Tibial nerve (tissue), 4 donors: ENCODE measurements around the gene KAZN. TPM values are rescaled to one million over a fixed set of nuclear protein-coding genes. Genes with fewer than 3 reads are reported as not detected.

ENCODE experiments used
- DNase-seq, 2 donors: peaks; one replicate each; pipeline ENCODE4 v3.0.0-alpha.2; 2019; ENCODE audit warnings: low spot score in 2 of 2
- H3K27ac ChIP-seq, 4 donors: fragments of 200-600 bp; sonication (generic) in 3 of 4; one replicate each; pipeline ENCODE4 v1.5.1; 2017 to 2019; ENCODE audit warnings: mild to moderate bottlenecking in 1 of 4
- H3K27me3 ChIP-seq, 2 donors: fragments of 200-600 bp; sonication (generic) in 1 of 2; one replicate each; pipeline versions ENCODE4 v1.5.1 to v1.6.0; 2017 to 2019
- H3K36me3 ChIP-seq, 3 donors: fragments of 200-600 bp; sonication (generic); one replicate each; pipeline ENCODE4 v1.5.1; 2018 to 2019
- H3K4me1 ChIP-seq, 4 donors: fragments of 200-600 bp; sonication (generic) in 3 of 4; one replicate each; pipeline ENCODE4 v1.5.1; 2017 to 2019
- H3K4me3 ChIP-seq, 4 donors: fragments of 200-600 bp; sonication (generic) in 3 of 4; one replicate each; pipeline ENCODE4 v1.5.1; 2017 to 2019; ENCODE audit warnings: mild to moderate bottlenecking in 1 of 4, moderate library complexity in 1 of 4
- H3K9me3 ChIP-seq, 4 donors: fragments of 200-600 bp; sonication (generic) in 3 of 4; one replicate each; pipeline ENCODE4 v1.5.1; 2017 to 2019
- EP300 ChIP-seq, 2 donors: sonication (generic); formaldehyde crosslinking; IDR thresholded peaks; one replicate each; pipeline ENCODE4 v1.6.1; 2017; ENCODE audit warnings: antibody characterized with exemption in 2 of 2, mild to moderate bottlenecking in 1 of 2
- POLR2A ChIP-seq, 2 donors: fragments of 450-650 bp; IDR thresholded peaks; one replicate each; pipeline ENCODE4 v1.6.1; 2017; ENCODE audit warnings: antibody characterized with exemption in 2 of 2, mild to moderate bottlenecking in 2 of 2, moderate library complexity in 2 of 2
- WGBS, 2 donors: methylation state at CpG; one replicate each; pipeline ENCODE4 v1.1.5; 2018; 5-methylcytosine and 5-hydroxymethylcytosine counted together
- total RNA-seq, 4 donors: library from RNA; depleted of rRNA; stranded (reverse); fragments of >200 nt; gene quantifications; one replicate each; pipeline ENCODE4 v1.1.0, GENCODE V29; 2016
- TF ChIP-seq, protein P1 (sequence below), 5 experiments: fragments of 200-600 bp in 3 of 5; fragments of 450-650 bp in 2 of 5; sonication (generic) in 3 of 5; IDR thresholded peaks; one replicate each; pipeline ENCODE4 v1.5.1; 2016 to 2019; ENCODE audit warnings: antibody characterized with exemption in 5 of 5, mild to moderate bottlenecking in 3 of 5, moderate library complexity in 2 of 5

The KAZN gene
- total RNA-seq, 4 donors from 2014 or later, result 16.0 to 29.2 (median 22.2) TPM

DNA sequence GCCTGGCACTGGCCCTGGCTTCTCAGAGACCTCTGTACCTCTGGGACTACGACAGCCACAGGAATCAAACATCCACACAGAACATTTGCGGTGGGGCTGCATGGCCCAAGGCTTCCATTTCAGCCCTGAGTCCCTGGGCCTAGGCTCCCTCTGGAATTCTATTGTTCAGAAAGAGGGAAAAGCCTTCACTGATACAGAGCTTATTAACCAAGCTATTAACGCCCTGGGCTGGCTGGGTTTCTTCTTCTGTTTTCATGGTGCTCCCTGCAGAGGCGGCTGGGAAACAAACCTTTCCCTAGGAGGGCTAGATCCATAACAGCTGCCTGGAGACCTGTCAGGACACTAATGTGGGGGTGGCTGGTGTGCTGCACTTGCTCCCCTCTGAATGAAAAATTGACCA lies 88.2 kb downstream of the KAZN start:
- DNase-seq, result no peak
- Histone ChIP-seq H3K36me3 (no peaks in the 10 kb centered on the region), H3K27ac (no peak overlapping the region), H3K4me1 (no peaks in the 10 kb centered on the region), H3K4me3 (no peak overlapping the region), H3K27me3 (no peaks in the 10 kb centered on the region), H3K9me3 (peaks cover 0 to 20% (median 1%) of the 10 kb centered on the region in 4 donors)
- WGBS, 2 donors, result 68 to 70% methylated on average over 4 of the region's 4 CpGs
- TF ChIP-seq POLR2A (IDR thresholded peaks at IDR 0.05), result no peak
- TF ChIP-seq, protein P1, sequence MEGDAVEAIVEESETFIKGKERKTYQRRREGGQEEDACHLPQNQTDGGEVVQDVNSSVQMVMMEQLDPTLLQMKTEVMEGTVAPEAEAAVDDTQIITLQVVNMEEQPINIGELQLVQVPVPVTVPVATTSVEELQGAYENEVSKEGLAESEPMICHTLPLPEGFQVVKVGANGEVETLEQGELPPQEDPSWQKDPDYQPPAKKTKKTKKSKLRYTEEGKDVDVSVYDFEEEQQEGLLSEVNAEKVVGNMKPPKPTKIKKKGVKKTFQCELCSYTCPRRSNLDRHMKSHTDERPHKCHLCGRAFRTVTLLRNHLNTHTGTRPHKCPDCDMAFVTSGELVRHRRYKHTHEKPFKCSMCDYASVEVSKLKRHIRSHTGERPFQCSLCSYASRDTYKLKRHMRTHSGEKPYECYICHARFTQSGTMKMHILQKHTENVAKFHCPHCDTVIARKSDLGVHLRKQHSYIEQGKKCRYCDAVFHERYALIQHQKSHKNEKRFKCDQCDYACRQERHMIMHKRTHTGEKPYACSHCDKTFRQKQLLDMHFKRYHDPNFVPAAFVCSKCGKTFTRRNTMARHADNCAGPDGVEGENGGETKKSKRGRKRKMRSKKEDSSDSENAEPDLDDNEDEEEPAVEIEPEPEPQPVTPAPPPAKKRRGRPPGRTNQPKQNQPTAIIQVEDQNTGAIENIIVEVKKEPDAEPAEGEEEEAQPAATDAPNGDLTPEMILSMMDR (IDR thresholded peaks at IDR 0.05), result no peak
- no peak for TF ChIP-seq EP300 (IDR thresholded peaks at IDR 0.05)

DNA sequence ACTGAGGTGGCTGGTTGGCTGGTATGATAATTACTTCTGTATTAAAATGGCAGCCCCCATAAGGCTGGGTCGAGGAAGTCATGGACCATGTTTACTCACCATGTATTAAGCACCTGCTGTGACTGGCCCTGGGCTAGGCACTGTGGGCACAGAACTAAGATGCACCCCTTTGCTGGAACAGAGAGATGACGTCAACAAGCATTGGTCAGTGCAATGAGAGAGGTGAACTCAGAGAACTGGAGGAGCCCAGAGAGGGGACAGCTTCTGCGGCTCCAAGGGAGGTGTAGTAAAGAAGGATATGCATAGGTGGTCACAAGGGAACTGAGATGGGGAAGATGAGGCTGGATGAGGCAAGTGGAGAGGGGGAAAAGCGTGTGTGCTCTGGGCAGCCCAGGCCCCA lies 88.7 kb downstream of the KAZN start:
- H3K9me3 ChIP-seq, result peaks cover 0 to 20% (median 1%) of the 10 kb centered on the region in 4 donors
- no peak for DNase-seq
- H3K4me1 ChIP-seq, result no peaks in the 10 kb centered on the region
- 86 to 95% methylated on average over 4 of the region's 4 CpGs for WGBS, 2 donors
- no peaks in the 10 kb centered on the region for H3K27me3 ChIP-seq
- H3K36me3 ChIP-seq, result no peaks in the 10 kb centered on the region
- H3K27ac ChIP-seq, result no peak overlapping the region
- H3K4me3 ChIP-seq, result no peak overlapping the region
- no peak for TF ChIP-seq EP300 (IDR thresholded peaks at IDR 0.05)
- TF ChIP-seq, protein P1 (IDR thresholded peaks at IDR 0.05), result no peak
- no peak for TF ChIP-seq POLR2A (IDR thresholded peaks at IDR 0.05)

DNA sequence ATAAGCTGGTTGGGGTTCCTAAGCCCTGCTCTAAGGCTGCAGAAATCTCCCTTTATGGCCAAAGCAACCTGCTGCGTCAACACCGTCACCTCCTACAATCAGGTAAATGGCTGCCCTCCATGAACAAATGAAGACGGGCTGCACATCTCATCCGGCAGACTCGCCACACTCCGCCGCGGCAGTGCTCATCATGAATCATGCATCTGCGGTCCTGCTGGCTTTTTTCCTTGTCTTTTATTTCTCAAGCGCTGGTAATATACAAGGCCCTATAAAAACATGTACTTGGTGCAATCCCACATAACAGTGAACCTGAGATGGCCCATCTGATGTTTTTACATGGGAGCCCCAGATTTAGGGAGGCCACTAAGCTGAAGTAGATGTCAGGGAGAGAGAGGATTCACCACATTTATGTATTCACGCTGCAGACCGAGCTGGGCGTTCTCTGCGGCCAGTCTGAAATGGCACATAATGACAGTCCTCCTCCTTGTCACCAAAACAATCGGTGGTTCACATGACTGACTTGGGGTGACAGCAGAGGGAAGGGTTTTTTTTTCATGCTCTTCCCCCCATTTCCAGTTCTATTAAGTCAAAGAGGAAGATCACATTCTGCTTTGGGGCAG lies 91.6 kb downstream of the KAZN start:
- H3K27me3 ChIP-seq, result no peaks in the 10 kb centered on the region
- no peaks in the 10 kb centered on the region for H3K36me3 ChIP-seq
- DNase-seq, result no peak
- H3K4me3 ChIP-seq, result no peak overlapping the region
- TF ChIP-seq, protein P1 (IDR thresholded peaks at IDR 0.05), result no peak
- no peak for TF ChIP-seq EP300 (IDR thresholded peaks at IDR 0.05)
- no peak for TF ChIP-seq POLR2A (IDR thresholded peaks at IDR 0.05)
- 79 to 85% methylated on average over 15 of the region's 15 CpGs for WGBS, 2 donors
- peaks cover 0 to 5% (median 0%) of the 10 kb centered on the region in 4 donors for H3K9me3 ChIP-seq
- no peak overlapping the region for H3K27ac ChIP-seq
- H3K4me1 ChIP-seq, result no peaks in the 10 kb centered on the region

DNA sequence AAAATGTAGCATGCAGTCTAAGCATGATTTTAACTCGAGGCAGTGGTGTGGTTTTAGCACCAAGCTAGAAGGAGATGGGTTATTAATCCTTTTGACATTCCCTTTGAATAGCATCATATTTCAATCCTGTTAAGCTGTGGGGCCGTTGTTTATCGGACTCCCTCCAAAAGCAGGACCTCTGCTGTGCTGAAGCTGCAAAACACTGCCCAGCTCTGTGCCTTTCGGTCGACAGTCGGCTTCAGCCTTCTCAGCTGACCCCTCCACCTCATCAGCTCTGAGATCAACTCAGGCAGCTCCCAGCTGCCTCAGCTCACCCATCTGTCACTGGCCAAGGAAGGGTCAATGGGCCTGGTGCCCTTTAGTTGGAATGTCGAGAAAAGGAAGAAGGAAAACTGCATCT lies 95.5 kb downstream of the KAZN start:
- 19 to 28% methylated on average over 7 of the region's 7 CpGs for WGBS, 2 donors

DNA sequence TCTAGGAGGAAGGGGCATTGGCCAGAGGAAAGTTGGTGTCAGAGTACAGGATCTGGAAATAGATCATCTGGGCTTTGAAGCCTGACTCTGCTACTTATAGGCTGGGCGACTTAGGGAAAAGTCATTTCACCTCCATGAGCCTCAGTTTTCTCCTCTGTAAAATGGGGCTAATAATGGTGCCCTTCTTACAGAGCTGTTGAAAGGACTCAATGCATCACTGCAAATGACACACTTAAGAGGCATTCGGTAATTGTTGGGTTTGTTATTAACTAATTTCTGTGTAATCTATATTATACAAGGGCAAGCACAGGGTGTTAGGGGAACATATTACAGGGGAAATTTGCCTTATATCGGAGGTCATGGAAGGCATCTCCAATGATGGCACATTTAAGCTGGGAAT lies 96.1 kb downstream of the KAZN start:
- H3K27me3 ChIP-seq, result no peaks in the 10 kb centered on the region
- H3K4me3 ChIP-seq, result no peak overlapping the region
- TF ChIP-seq POLR2A (IDR thresholded peaks at IDR 0.05), result no peak
- TF ChIP-seq, protein P1 (IDR thresholded peaks at IDR 0.05), result no peak
- TF ChIP-seq EP300 (IDR thresholded peaks at IDR 0.05), result no peak
- WGBS, 2 donors, result 91% methylated on average over 3 of the region's 3 CpGs
- H3K36me3 ChIP-seq, result no peaks in the 10 kb centered on the region
- H3K9me3 ChIP-seq, result no peaks in the 10 kb centered on the region
- H3K4me1 ChIP-seq, result peaks cover 0 to 15% (median 0%) of the 10 kb centered on the region in 4 donors
- no peak for DNase-seq
- H3K27ac ChIP-seq, result no peak overlapping the region

More for the DNA sequence above, 95.5 kb downstream of the KAZN start:
- H3K4me3 ChIP-seq, result no peak overlapping the region
- TF ChIP-seq POLR2A (IDR thresholded peaks at IDR 0.05) (no peak), EP300 (IDR thresholded peaks at IDR 0.05) (no peak)
- TF ChIP-seq, protein P1 (IDR thresholded peaks at IDR 0.05), result no peak
- H3K9me3 ChIP-seq, result no peaks in the 10 kb centered on the region
- no peaks in the 10 kb centered on the region for H3K27me3 ChIP-seq
- H3K27ac ChIP-seq, result no peak overlapping the region
- H3K4me1 ChIP-seq, result peaks cover 0 to 15% (median 0%) of the 10 kb centered on the region in 4 donors
- H3K36me3 ChIP-seq, result no peaks in the 10 kb centered on the region
- DNase-seq, result no peak
